ENCODE results near the gene KNSTRN. TPM values are rescaled to one million over a fixed set of nuclear protein-coding genes. Genes with fewer than 3 reads are reported as not detected.

The KNSTRN gene
- total and polyA plus RNA-seq, 2 donors (not counting 3 experiments of a cell fraction or from before 2014, with no cell fraction given): 24.4 to 61.4 TPM

DNA sequence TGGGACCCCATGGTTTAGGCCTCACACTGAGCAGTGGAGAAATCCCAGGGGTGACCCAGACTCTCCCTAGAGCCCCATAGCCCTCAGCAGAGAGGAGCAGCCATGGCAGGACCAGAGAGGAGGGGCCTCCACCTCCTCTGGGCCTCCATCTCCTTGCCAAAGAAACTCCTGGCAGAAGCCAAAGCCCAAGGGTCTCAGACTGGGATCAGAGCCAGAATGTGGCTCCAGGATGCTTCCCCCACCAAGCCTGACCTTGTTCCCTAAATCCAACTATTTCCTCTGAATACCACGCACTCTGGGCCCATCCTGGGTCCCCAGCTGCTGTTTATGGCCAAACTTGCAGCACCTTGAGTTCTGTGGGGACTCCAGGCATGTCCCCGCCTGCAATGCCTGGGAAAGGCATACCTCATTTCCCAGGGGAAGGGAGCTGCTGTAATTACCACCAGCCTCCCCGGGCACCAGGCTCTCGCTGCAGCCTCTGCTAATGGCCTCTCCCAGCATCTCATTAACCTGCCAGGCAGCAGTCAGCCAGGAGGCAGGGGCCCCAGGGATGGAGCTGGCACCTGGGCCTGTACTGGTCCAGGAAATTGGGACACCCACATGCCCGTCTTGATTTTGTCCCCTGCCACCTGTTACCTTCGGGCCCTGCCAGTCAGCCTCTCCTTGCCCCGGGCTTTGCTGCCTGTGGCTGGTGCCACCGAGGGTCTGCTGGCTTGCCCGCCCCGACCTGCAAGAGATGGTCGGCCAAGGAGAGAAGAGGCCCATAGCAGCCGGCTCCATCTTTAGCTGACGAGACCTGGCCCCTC is 46.4 kb upstream of the KNSTRN start:
- TF ChIP-seq, protein P1, sequence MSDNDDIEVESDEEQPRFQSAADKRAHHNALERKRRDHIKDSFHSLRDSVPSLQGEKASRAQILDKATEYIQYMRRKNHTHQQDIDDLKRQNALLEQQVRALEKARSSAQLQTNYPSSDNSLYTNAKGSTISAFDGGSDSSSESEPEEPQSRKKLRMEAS (IDR thresholded peaks at IDR 0.05; ENCODE audit: insufficient read depth, insufficient read length): no peak
- no peak for TF ChIP-seq POLR2AphosphoS5 (IDR thresholded peaks at IDR 0.05; ENCODE audit: insufficient read depth, low read depth, low read length)
- TF ChIP-seq GATA2 (IDR thresholded peaks at IDR 0.05; ENCODE audit: insufficient read depth, insufficient read length, low read depth, low read length): no peak
- TF ChIP-seq, protein P2, sequence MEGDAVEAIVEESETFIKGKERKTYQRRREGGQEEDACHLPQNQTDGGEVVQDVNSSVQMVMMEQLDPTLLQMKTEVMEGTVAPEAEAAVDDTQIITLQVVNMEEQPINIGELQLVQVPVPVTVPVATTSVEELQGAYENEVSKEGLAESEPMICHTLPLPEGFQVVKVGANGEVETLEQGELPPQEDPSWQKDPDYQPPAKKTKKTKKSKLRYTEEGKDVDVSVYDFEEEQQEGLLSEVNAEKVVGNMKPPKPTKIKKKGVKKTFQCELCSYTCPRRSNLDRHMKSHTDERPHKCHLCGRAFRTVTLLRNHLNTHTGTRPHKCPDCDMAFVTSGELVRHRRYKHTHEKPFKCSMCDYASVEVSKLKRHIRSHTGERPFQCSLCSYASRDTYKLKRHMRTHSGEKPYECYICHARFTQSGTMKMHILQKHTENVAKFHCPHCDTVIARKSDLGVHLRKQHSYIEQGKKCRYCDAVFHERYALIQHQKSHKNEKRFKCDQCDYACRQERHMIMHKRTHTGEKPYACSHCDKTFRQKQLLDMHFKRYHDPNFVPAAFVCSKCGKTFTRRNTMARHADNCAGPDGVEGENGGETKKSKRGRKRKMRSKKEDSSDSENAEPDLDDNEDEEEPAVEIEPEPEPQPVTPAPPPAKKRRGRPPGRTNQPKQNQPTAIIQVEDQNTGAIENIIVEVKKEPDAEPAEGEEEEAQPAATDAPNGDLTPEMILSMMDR (IDR thresholded peaks at IDR 0.05; ENCODE audit: extremely low read depth in 1 of 2, insufficient read depth in 1 of 2, low read depth in 1 of 2, low read length in 2 of 2): no peak
- no peak for TF ChIP-seq FOS (IDR thresholded peaks at IDR 0.05; ENCODE audit: borderline replicate concordance, insufficient read depth, low read length)
- TF ChIP-seq MYC (IDR thresholded peaks at IDR 0.05; ENCODE audit: low read depth, low read length): no peak
- no peak for TF ChIP-seq EZH2 (IDR thresholded peaks at IDR 0.05; ENCODE audit: borderline replicate concordance, low read depth, low read length, severe bottlenecking)
- no peak for TF ChIP-seq JUN (IDR thresholded peaks at IDR 0.05; ENCODE audit: borderline replicate concordance, insufficient read depth, insufficient read length, low read depth)
- TF ChIP-seq POLR2A (IDR thresholded peaks at IDR 0.05; ENCODE audit: low read depth, low read length): no peak
- no peak for FAIRE-seq
- Histone ChIP-seq H3K9me3 (replicated peaks; ENCODE audit: control insufficient read depth, insufficient read depth, low read length) (no peaks in the 10 kb centered on the region), H3K79me2 (ENCODE audit: control insufficient read depth, insufficient read depth, low read length) (peaks cover 11% of the 10 kb centered on the region), H2AFZ (ENCODE audit: low read depth, low read length) (no peak overlapping the region), H3K4me1 (ENCODE audit: control insufficient read depth, extremely low read depth, insufficient read depth, low read length) (peaks cover 58% of the 10 kb centered on the region), H3K36me3 (ENCODE audit: control insufficient read depth in 2 of 2, extremely low read depth in 1 of 2, insufficient read depth in 2 of 2, low read length in 2 of 2) (peaks cover 0 to 8% of the 10 kb centered on the region in 2 experiments), H4K20me1 (replicated peaks; ENCODE audit: control insufficient read depth, extremely low read depth, insufficient read depth, low read length) (no peaks in the 10 kb centered on the region), H3K9me1 (replicated peaks; ENCODE audit: control insufficient read depth, extremely low read depth, insufficient read depth, low read length) (no peaks in the 10 kb centered on the region), H3K9ac (replicated peaks; ENCODE audit: extremely low read depth, insufficient read depth, low read length) (no peak overlapping the region), H3K27me3 (ENCODE audit: control insufficient read depth in 2 of 2, insufficient read depth in 2 of 2, low read length in 2 of 2) (no peaks in the 10 kb centered on the region), H3K27ac (ENCODE audit: insufficient read depth, low read depth, low read length) (no peak overlapping the region), H3K4me3 (replicated peaks in 1 of 3; ENCODE audit: insufficient read depth in 1 of 3, low read depth in 1 of 3, low read length in 3 of 3) (no peak overlapping the region), H3K4me2 (ENCODE audit: insufficient read depth, low read length) (no peak overlapping the region)
- dilution Hi-C loops (cut with MboI; ENCODE audit: extremely low pct_ligation_motif_present, low sequenced_read_pairs): no loop called here
- BruUV-seq (replicated peaks): no TSS peak
- intact Hi-C loops (cut with micrococcal nuclease): no loop called here
- DNase-seq (ENCODE audit: low read depth, low spot score): no peak
- CTCF ChIA-PET: interaction anchor here (1.8 to 9.1 kb wide), 7 partner anchors 9 to 85 kb away, joined by 6 to 287 read pairs (median 50); partner anchors contain the start of genes ANKRD63, DISP2 and INAFM2
- POLR2A ChIA-PET: no interaction called here
